Heart right ventricle (tissue), 16 donors: ENCODE results near the gene ZNF319. TPM values are rescaled to one million over a fixed set of nuclear protein-coding genes. Genes with fewer than 3 reads are reported as not detected.

ENCODE experiments used
- ATAC-seq, 8 donors: fragments of 200-7000 bp; cut with Tn5 transposase; one replicate each; pipeline ENCODE4 v1.9.1; 2020; ENCODE audit warnings: mild to moderate bottlenecking in 8 of 8, moderate library complexity in 8 of 8, moderate number of reproducible peaks in 1 of 8
- DNase-seq, 2 donors: peaks; one replicate each; pipeline ENCODE4 v3.0.0-alpha.2; 2020
- H3K27ac ChIP-seq, 10 donors: fragments of 200-600 bp; sonication (generic) in 2 of 10; one replicate each; pipeline versions ENCODE4 v1.5.0 to v1.8.0; 2020 to 2022; ENCODE audit warnings: mild to moderate bottlenecking in 3 of 10
- H3K27me3 ChIP-seq, 7 donors: fragments of 200-600 bp; one replicate each; pipeline ENCODE4 v1.8.0; 2021 to 2022; ENCODE audit warnings: mild to moderate bottlenecking in 2 of 7
- H3K36me3 ChIP-seq, 9 donors: fragments of 200-600 bp; sonication (generic) in 1 of 9; one replicate each; pipeline versions ENCODE4 v1.5.0 to v1.8.0; 2020 to 2022; ENCODE audit warnings: mild to moderate bottlenecking in 2 of 9
- H3K4me1 ChIP-seq, 9 donors: fragments of 200-600 bp; sonication (generic) in 1 of 9; one replicate each; pipeline versions ENCODE4 v1.5.0 to v1.8.0; 2020 to 2022; ENCODE audit warnings: mild to moderate bottlenecking in 4 of 9
- H3K4me3 ChIP-seq, 10 donors: fragments of 200-600 bp; sonication (generic) in 2 of 10; one replicate each; pipeline versions ENCODE4 v1.5.0 to v1.8.0; 2020 to 2022; ENCODE audit warnings: mild to moderate bottlenecking in 7 of 10, moderate library complexity in 2 of 10
- H3K9me3 ChIP-seq, 11 donors: fragments of 200-600 bp in 10 of 11; sonication (generic) in 2 of 11; one replicate each; pipeline versions ENCODE4 v1.5.0 to v1.8.0; 2013 to 2022; ENCODE audit warnings: mild to moderate bottlenecking in 2 of 11, control low read depth in 1 of 11, moderate library complexity in 1 of 11
- WGBS, 2 donors: extraction: QIAGEN DNeasy Blood & Tissue Kit; methylation state at CpG; one replicate each; pipeline ENCODE4 v1.1.7; 2013; ENCODE audit warnings: inconsistent platforms in 1 of 2; 5-methylcytosine and 5-hydroxymethylcytosine counted together
- intact Hi-C, 10 donors: fragments of 100-400 bp; cut with DNase I; formaldehyde crosslinking; loops; one replicate each; pipeline versions ENCODE4 v1.11.1 to v1.14.2; 2022
- polyA plus RNA-seq, 2 donors: library from polyadenylated mRNA; stranded (reverse); fragments of 200-250 nt; gene quantifications; one replicate each; pipeline ENCODE4 v1.2.3, GENCODE V29; 2013
- total RNA-seq, 10 donors: library from RNA; stranded (reverse); fragmentation: NEBNext Ultra II Directional in 3 of 10; extraction: Animal tissue kit (Norgen Biotek cat#: 25700) in 3 of 10; gene quantifications; one replicate each; pipeline versions ENCODE4 v1.2.1 to v1.2.4, GENCODE V29; 2021 to 2023
- TF ChIP-seq, protein P1 (sequence below), 9 donors: fragments of 200-600 bp; sonication (generic) in 2 of 9; IDR thresholded peaks; one replicate each; pipeline versions ENCODE4 v1.5.0 to v1.8.0; 2021 to 2022; ENCODE audit warnings: antibody characterized with exemption in 9 of 9, mild to moderate bottlenecking in 5 of 9, moderate library complexity in 1 of 9
- donor health status: Arrhythmogenic right ventricular cardiomyopathy.
- donor health status: ischemic (EF 13 %, LVEDD 7.1; RV severe dilation, severe dysfunction).
- donor health status: healthy with polysubstance abuse.
- donor health status: DM: no; HTN: yes; CAD: no.
- donor health status: DM: no; HTN: no; CAD: no.
- donor health status: ischemic (EF 25% LVEDD 6.9; RV normal size, moderate dysfunction).
- donor health status: ischemic (EF 25% LVEDD 5.7; RV mildly dilated, moderate dysfunction).
- donor health status: healthy.
- donor health status: DM: yes; HTN: yes; CAD: no.
- donor health status: Ischemic cardiomyopathy.
- donor health status: ischemic (EF 35%, LVEDD 5.7; RV mildly dilated, moderate dysfunction).
- donor health status: nonischemic (EF 11% LVEDD 7.7; RV severe dilation, severe dysfunction).
- donor health status: DM: yes; HTN: yes; CAD: no.
- donor health status: PGD.
- donor health status: ischemic (EF 29% LVEDD 5.4; RV normal size, mild dysfunction).
- donor health status: nonischemic (EF 23%, LVEDD 6.1; RV moderate dilation, normal function).

The ZNF319 gene
- total and polyA plus RNA-seq, 12 donors, result 3.5 to 11.3 (median 7.5) TPM

GRCh38 chr16:57955572-57956188 is 44.8 kb downstream of the ZNF319 start:
- Histone ChIP-seq H3K27me3 (peaks cover 0 to 7% (median 0%) of the 10 kb centered on the region in 7 donors), H3K36me3 (no peaks in the 10 kb centered on the region), H3K27ac (no peak overlapping the region), H3K4me3 (no peak overlapping the region), H3K4me1 (no peaks in the 10 kb centered on the region), H3K9me3 (no peaks in the 10 kb centered on the region)
- intact Hi-C loops, result no loop called here
- DNase-seq (peak in 1 of 2 donors; percentile 44), ATAC-seq (peak in 4 of 8 donors; percentile 55 to 65 (median 56))
- WGBS, 2 donors, result 61 to 70% methylated on average over 12 of the region's 12 CpGs
- TF ChIP-seq, protein P1, sequence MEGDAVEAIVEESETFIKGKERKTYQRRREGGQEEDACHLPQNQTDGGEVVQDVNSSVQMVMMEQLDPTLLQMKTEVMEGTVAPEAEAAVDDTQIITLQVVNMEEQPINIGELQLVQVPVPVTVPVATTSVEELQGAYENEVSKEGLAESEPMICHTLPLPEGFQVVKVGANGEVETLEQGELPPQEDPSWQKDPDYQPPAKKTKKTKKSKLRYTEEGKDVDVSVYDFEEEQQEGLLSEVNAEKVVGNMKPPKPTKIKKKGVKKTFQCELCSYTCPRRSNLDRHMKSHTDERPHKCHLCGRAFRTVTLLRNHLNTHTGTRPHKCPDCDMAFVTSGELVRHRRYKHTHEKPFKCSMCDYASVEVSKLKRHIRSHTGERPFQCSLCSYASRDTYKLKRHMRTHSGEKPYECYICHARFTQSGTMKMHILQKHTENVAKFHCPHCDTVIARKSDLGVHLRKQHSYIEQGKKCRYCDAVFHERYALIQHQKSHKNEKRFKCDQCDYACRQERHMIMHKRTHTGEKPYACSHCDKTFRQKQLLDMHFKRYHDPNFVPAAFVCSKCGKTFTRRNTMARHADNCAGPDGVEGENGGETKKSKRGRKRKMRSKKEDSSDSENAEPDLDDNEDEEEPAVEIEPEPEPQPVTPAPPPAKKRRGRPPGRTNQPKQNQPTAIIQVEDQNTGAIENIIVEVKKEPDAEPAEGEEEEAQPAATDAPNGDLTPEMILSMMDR (IDR thresholded peaks at IDR 0.05), result peak in 1 of 9 donors; percentile 10

GRCh38 chr16:57953857-57954256 is 46.6 kb downstream of the ZNF319 start:
- no peaks in the 10 kb centered on the region for H3K9me3 ChIP-seq
- no peak for DNase-seq
- H3K27ac ChIP-seq, result no peak overlapping the region
- no peak for ATAC-seq
- no peak overlapping the region for H3K4me3 ChIP-seq
- no peaks in the 10 kb centered on the region for H3K36me3 ChIP-seq
- peaks cover 0 to 17% (median 3%) of the 10 kb centered on the region in 7 donors for H3K27me3 ChIP-seq
- intact Hi-C loops, result no loop called here
- WGBS, 2 donors, result 85 to 88% methylated on average over 1 of the region's 1 CpG
- H3K4me1 ChIP-seq, result no peaks in the 10 kb centered on the region
- TF ChIP-seq, protein P1 (IDR thresholded peaks at IDR 0.05), result no peak

DNA sequence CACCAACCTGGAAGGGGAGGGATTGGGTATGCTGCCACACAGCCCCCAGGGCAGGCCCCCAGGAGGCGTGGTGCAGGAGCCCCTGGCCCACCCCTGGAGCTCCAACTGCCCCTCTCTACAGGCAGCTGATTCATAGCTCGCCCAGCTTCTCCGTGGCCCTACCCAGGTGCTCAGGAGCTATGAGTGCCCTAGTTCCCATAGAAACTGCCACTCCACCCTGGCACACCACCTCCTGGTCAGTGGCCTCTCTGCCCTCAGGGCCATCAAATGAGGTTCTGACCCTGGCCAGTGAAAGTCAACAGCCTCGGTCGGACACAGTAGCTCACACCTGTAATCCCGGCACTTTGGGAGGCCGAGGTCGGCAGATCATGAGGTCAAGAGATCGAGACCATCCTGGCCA is 47.6 kb downstream of the ZNF319 start:
- Histone ChIP-seq H3K4me3 (no peak overlapping the region), H3K27me3 (peaks cover 0 to 17% (median 3%) of the 10 kb centered on the region in 7 donors), H3K4me1 (no peaks in the 10 kb centered on the region), H3K36me3 (no peaks in the 10 kb centered on the region), H3K27ac (no peak overlapping the region), H3K9me3 (no peaks in the 10 kb centered on the region)
- TF ChIP-seq, protein P1 (IDR thresholded peaks at IDR 0.05), result no peak
- intact Hi-C loops, result no loop called here
- DNase-seq (no peak), ATAC-seq (no peak)
- WGBS, 2 donors, result 89 to 94% methylated on average over 9 of the region's 9 CpGs

- WGBS, 2 donors, result 83 to 86% methylated on average over 7 of the region's 7 CpGs
- intact Hi-C loops, result no loop called here
- DNase-seq, result no peak
- no peak overlapping the region for H3K4me3 ChIP-seq
- TF ChIP-seq, protein P1 (IDR thresholded peaks at IDR 0.05), result no peak
- no peaks in the 10 kb centered on the region for H3K4me1 ChIP-seq
- peaks cover 0 to 17% (median 3%) of the 10 kb centered on the region in 7 donors for H3K27me3 ChIP-seq
- no peaks in the 10 kb centered on the region for H3K36me3 ChIP-seq
- no peak overlapping the region for H3K27ac ChIP-seq
- no peak for ATAC-seq
- no peaks in the 10 kb centered on the region for H3K9me3 ChIP-seq
Observed at GRCh38 chr16:57951204-57951960, 49.1 kb downstream of the ZNF319 start.
